Panc1 (cell line): ENCODE data around the gene TBX18. TPM values are rescaled to one million over a fixed set of nuclear protein-coding genes. Genes with fewer than 3 reads are reported as not detected.

Experiments used
- ATAC-seq: fragments of 200-7000 bp; cut with Tn5 transposase; 2 replicates; pipeline ENCODE4 v1.9.1; 2020; ENCODE audit warnings: mild to moderate bottlenecking, moderate library complexity
- BruUV-seq: library from RNA; stranded (reverse); fragments of 400-500 nt; replicated peaks from 2 replicates; lab custom pipeline; 2021; lab: Mats Ljungman, UMichigan
- CTCF ChIA-PET: fragments of 300-600 bp; sonication (Branson Sonifier 250); formaldehyde crosslinking; loops from one replicate; lab custom pipeline; 2022; ENCODE audit warnings: antibody characterized with exemption; lab: Charles Lee
- POLR2A ChIA-PET: fragments of 300-600 bp; sonication (Branson Sonifier 250); formaldehyde crosslinking; loops from one replicate; lab custom pipeline; 2022; ENCODE audit warnings: antibody characterized with exemption; lab: Charles Lee
- DNase-seq: peaks from one replicate; pipeline ENCODE4 v3.0.0-alpha.2; 2010; ENCODE audit warnings: low read depth, low spot score
- H3K27ac ChIP-seq: 2 replicates; pipeline ENCODE4 v1.5.1; 2011; ENCODE audit warnings: mild to moderate bottlenecking, low read length, inconsistent platforms
- H3K27me3 ChIP-seq: fragments of 200-500 bp; sonication (Bioruptor generic); 2 replicates; pipeline ENCODE4 v1.6.0; 2014; ENCODE audit warnings: low read length, inconsistent platforms; ENCODE audit not compliant: control insufficient read depth, insufficient read depth
- H3K36me3 ChIP-seq: fragments of 200-500 bp; sonication (Bioruptor generic); 2 replicates; pipeline ENCODE4 v1.5.1; 2014; ENCODE audit warnings: inconsistent platforms, mild to moderate bottlenecking, low read length, moderate library complexity; ENCODE audit not compliant: control insufficient read depth, insufficient read depth
- H3K4me1 ChIP-seq: 2 replicates; pipeline ENCODE4 v1.5.1; 2011; ENCODE audit warnings: inconsistent platforms, mild to moderate bottlenecking, low read length, moderate library complexity; ENCODE audit not compliant: control insufficient read depth, insufficient read depth
- H3K4me3 ChIP-seq, 2 experiments: 2 replicates each; pipeline ENCODE4 v1.5.1; 2011 to 2012; ENCODE audit warnings: low read depth in 2 of 2, low read length in 2 of 2, mild to moderate bottlenecking in 2 of 2, inconsistent platforms in 1 of 2, moderate library complexity in 1 of 2
- H3K9me3 ChIP-seq: fragments of 200-500 bp; sonication (Bioruptor generic); 2 replicates; pipeline ENCODE4 v1.5.1; 2014; ENCODE audit warnings: low read depth, mild to moderate bottlenecking, inconsistent platforms, low read length, moderate library complexity; ENCODE audit not compliant: control insufficient read depth, insufficient read depth
- CTCF ChIP-seq: fragments of 450-650 bp; IDR thresholded peaks from 2 replicates; pipeline ENCODE4 v1.5.1; 2017; ENCODE audit warnings: mild to moderate bottlenecking
- POLR2AphosphoS5 ChIP-seq: IDR thresholded peaks from 2 replicates; pipeline ENCODE4 v1.6.1; 2012; ENCODE audit warnings: mild to moderate bottlenecking, low read depth, low read length, moderate library complexity
- REST ChIP-seq, 2 experiments: IDR thresholded peaks; 2 replicates each; pipeline ENCODE4 v1.6.1; 2011 to 2012; ENCODE audit warnings: low read depth in 2 of 2, control low read depth in 1 of 2, low read length in 1 of 2, mild to moderate bottlenecking in 1 of 2, moderate library complexity in 1 of 2; ENCODE audit not compliant: insufficient read depth in 1 of 2
- SIN3A ChIP-seq: IDR thresholded peaks from 2 replicates; pipeline ENCODE4 v1.6.1; 2012; ENCODE audit warnings: low read depth, mild to moderate bottlenecking, low read length, moderate library complexity, borderline replicate concordance; ENCODE audit not compliant: insufficient read depth
- TCF7L2 ChIP-seq: IDR thresholded peaks from 2 replicates; pipeline ENCODE4 v1.6.1; 2011; ENCODE audit warnings: mild to moderate bottlenecking, low read depth, low read length, inconsistent platforms
- in situ Hi-C: cut with HindIII; loops from 2 replicates; pipeline ENCODE4 v1.10.0; 2016; ENCODE audit warnings: low sequenced_read_pairs, low pct_unique_long_range_greater_than_20kb
- intact Hi-C: fragments of 100-400 bp; cut with micrococcal nuclease; formaldehyde crosslinking; loops from one replicate; pipeline ENCODE4 v1.10.0; 2022; ENCODE audit not compliant: unreplicated experiment
- total RNA-seq: library from RNA; stranded (reverse); gene quantifications from one replicate; pipeline ENCODE4 v1.2.1, GENCODE V29; 2021; ENCODE audit not compliant: unreplicated experiment

Gene TBX18
- total RNA-seq, 1 experiment from 2014 or later, result 10.1 TPM

- H3K36me3 ChIP-seq, result no peaks in the 10 kb centered on the region
- ATAC-seq (no peak), DNase-seq (no peak)
- H3K4me1 ChIP-seq, result no peaks in the 10 kb centered on the region
- CTCF ChIA-PET, result no interaction called here
- POLR2A ChIA-PET, result no interaction called here
- no peak overlapping the region for H3K27ac ChIP-seq
- H3K9me3 ChIP-seq, result no peaks in the 10 kb centered on the region
- TF ChIP-seq POLR2AphosphoS5 (no peak), REST (IDR thresholded peaks at IDR 0.05; ENCODE audit: insufficient read depth in 1 of 2, low read depth in 2 of 2, low read length in 1 of 2) (no peak), TCF7L2 (no peak), SIN3A (no peak), CTCF (no peak)
- intact Hi-C loops, result no loop called here
- no peaks in the 10 kb centered on the region for H3K27me3 ChIP-seq
- H3K4me3 ChIP-seq, result no peak overlapping the region
- in situ Hi-C loops, result no loop called here
- no TSS peak for BruUV-seq
These were observed 77.0 kb downstream of the TBX18 start for GRCh38 chr6:84687431-84687830.

DNA sequence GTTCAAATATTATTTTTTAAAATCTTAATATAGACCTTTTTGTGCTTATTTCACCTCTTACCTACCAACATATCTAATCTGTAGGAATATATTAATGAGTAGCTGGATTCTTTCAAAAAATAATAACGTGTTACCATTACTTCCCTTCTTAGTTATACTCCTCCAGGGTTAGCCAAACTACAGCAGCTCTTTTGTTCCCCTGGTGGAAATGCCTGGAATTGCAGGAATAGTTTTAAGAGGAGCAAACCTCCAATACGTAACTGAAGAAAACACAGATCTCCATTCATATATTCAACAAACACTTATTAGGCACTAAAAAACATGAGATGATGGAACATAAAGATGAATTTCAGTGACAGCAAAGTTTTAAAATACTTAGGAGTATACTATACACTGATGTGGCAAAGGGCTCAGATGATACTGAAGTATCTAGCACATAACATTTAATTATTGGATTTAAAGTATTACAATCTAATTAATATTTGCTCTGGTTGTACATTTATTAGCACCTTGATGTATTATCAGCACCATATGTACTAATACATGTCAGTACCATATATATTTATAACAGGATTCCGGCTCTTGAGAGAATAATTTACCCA is 78.3 kb downstream of the TBX18 start:
- Histone ChIP-seq H3K27ac (no peak overlapping the region), H3K4me1 (no peaks in the 10 kb centered on the region), H3K27me3 (no peaks in the 10 kb centered on the region), H3K4me3 (no peak overlapping the region), H3K36me3 (no peaks in the 10 kb centered on the region), H3K9me3 (no peaks in the 10 kb centered on the region)
- peak; percentile 7 for DNase-seq
- in situ Hi-C loops, result no loop called here
- no peak for ATAC-seq
- intact Hi-C loops, result no loop called here
- TF ChIP-seq POLR2AphosphoS5 (no peak), CTCF (peak; percentile 69; the same call in 1 of the 2 replicates)
- CTCF ChIA-PET, result no interaction called here
- POLR2A ChIA-PET, result no interaction called here
- BruUV-seq, result no TSS peak
